HG02763 (cell line): ENCODE measurements around the gene CHSY1.
A peak's percentile ranks its signal among the peaks of the same experiment; 100 is the strongest.

ENCODE experiments used
- ATAC-seq: cut with Tn5 transposase; IDR thresholded peaks from one replicate; pipeline ENCODE4 v1.9.1; 2021; ENCODE audit warnings: mild to moderate bottlenecking, moderate library complexity; ENCODE audit not compliant: unreplicated experiment

Gene CHSY1

DNA sequence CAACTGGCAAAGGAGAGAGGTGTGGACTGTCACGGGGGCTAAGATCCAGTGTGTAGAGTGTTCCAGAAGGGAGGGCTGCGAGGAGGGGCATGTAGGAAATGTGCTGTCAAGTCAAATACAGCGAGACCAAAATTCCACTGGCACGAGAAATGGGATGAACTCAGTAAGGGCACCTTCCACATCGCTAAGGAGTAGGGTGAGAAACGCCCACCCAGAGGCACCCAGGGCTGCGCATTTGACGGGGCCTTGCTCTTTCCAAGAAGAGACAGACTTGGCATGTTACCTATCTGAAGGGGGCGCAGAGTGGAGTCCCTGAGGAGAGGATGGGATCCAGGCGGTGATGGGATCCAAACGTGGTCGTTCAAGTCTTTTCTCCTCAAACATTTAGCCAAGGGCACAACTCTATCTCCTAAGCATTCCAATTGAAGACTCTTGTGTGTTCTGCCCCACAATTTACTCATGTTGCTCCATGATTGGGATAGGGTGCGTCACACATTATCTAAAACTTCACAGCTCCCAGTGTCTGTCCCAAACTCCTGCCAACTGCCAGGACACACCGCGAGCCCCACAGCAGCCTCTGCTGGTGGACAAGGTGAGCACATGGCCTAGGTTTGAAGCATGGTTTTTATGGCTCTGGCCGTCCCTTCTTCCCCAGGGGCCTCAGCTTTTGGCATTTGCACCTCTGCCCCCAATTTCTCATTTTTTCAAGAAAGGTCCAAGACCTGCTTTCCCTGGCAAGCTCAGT is 17.8 kb upstream of the CHSY1 start:
- ATAC-seq: no peak

DNA sequence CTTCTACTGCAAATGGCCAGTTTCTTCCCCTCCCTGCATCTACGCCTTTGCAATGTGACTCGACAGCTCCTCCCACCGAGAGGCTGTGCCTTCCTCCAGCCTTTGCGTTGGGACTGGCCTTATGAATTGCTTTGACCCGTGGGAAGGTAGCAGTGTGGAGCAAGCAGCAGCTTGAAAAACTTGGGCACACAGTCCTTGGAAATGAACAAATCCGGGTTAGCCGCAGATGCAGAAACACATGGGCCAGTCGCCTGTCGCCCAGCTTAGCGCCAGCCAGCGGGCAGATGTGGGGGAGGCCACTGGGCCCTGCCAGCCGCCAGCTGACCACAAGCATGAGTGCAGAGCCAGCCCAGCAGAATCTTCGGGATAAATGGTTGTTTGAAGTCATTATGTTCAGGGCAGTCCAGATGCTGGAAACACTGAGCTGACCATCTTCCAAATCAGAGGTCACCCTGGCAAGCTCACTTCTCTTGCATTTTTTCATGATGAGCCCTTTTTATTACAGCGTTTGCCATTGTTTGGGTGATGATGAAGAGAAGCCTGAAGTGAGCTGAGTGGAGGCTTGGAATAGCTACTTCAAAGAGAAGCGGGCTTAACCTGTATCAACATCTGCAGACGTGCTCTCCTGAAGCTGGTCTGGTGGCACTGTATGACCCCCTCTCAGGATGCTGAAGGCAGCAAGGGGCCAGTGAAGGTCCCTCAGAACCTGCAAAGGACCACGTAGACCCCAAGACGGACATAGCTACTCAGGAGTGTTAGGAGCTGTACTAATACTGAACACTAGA is 15.7 kb upstream of the CHSY1 start:
- no peak for ATAC-seq

DNA sequence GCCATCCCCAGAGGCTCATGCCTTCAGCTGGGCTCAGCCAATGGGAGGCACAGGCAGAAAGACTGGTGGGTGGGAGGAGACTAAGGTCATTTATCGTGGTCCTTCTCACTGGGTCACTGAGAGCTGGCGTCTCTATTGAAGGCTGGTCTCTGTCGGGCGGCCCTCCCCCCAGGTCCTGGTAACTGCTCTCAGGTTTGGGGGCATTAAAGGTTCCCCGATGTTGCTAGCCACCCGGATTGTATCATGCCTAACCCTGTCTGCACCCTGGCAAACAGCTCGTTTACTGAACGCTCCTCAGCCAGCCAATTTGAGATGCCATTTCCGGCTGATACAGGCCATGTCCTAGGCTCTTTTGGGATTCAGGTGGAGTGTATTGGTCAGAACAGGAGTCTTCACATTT is 14.9 kb upstream of the CHSY1 start:
- no peak for ATAC-seq

DNA sequence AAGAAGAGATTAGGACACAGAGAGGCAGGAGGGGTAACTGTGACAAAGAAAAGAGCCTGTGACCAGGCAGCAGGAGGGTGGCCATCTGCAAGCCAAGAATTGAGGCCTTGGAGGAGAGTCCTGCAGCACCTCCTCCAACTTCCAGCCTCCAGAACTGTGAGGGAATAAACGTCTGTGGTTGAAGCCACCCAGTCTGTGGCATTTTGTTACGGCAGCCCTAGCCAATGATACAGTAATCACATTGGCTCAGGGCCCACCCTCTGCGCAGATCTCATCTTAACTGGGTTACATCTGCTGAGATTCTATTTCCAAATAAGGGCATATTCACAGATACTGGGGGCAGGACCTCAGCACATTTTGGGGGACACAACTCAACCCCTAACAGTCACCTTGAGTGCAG is 14.2 kb upstream of the CHSY1 start:
- ATAC-seq: no peak

DNA sequence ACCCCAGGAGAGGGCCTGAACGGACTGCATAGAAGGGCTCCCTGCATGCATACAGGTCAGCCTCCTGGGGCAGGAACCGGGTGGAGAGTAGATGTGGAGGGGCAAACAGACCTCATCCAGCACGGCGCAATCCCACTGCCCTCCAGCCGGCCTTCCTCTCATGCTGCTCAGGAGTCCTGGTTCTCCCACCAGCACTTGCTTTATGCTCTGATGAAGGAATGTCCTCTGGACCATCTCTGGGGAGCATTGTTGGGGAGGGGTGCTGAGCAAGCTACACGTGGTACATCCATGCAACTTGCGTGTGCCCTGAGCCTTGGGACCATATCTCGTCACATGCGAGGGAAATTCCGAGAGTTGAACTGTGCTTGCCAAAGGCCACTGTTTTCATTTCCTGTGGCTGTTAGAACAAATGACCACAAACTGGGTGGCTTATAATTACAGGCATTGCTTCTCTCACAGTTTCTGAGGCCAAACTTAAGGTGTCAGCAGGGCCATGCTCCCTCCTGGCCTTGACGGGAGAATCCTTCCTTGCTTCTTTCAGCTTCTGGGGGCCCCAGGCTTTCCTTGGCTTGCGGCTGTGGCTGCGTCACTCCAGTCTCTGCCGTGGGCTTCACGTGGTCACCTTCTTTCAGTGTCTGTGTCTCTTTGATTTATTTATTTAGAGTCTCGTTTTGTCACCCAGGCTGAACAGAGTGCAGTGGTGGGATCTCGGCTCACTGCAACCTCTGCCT is 13.2 kb upstream of the CHSY1 start:
- ATAC-seq: no peak

DNA sequence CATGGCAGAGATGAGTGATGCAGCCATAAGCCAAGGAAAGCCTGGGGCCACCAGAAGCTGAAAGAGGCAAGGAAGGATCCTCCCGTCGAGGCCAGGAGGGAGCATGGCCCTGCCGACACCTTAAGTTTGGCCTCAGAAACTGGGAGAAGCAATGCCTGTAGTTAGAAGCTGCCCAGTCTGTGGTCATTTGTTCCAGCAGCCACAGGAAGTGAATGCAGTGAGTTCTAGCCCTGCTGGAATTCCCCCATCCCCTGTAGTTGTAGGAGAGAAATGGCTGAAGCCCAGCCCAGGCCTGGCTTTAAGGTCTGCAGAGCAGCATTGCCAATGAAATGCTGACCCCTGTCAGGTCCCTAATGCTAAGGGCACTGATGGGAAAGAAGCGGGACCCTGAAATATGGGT is 12.2 kb upstream of the CHSY1 start:
- ATAC-seq: no peak

DNA sequence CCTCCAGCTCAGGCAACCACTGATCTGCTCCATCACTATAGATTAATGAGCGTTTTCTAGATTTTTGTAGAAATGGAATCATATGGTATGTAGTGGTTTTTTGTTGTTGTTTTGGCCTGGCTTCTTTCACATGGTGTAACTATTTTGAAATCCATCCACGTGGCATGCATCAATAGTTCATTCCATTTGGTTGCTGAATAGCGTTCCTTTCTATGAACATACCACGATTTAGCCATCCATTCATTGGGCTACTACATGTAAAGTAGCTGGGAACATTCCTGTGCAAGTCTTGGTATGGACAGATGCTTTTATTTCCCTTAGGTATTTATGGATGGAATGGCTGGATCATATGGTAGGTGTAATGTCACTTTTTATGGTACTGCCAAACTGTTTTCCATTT is 10.7 kb upstream of the CHSY1 start:
- ATAC-seq: no peak

DNA sequence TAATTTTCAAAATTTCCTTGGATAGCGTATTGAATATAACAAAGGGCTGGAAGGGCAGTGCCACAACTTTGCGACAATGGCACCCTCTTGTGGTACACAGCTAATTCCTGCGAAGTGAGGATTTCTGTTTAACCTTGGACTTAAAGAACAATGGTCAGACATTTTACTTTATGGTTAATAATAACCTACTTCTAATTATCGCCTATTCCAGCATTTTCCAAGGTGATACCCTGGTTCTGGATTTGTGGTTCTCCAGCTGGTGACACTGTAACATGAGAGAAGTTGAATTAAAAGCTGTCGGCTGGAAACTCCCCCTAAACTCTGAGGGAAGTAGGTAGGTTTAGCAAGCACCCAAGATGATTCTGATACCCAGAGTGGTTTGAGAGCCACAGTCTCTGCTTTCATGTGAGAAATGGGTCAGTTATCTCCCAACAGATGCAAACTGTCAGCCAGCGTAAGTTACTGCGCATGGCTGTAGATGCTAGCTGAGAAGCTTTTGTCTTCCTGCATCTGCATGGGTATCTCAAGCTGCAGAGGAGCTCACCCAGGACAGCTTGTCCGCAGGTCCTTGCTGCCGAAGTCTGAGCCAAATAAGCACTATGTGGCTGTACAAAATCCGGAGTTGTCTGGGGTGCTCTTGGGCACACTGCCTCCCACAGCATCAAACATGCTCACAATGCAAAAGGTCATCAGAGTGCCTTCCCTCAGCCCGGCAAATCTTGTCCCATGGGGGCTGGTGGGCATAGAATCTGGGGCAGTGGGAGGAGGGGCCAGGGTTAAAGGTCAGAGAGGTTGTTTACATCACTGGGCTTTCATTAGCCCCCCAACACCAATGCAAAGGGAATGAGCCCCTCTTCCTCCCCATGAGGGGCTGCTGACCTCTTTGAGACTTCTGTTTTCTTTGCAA is 6.6 kb upstream of the CHSY1 start:
- ATAC-seq: no peak

DNA sequence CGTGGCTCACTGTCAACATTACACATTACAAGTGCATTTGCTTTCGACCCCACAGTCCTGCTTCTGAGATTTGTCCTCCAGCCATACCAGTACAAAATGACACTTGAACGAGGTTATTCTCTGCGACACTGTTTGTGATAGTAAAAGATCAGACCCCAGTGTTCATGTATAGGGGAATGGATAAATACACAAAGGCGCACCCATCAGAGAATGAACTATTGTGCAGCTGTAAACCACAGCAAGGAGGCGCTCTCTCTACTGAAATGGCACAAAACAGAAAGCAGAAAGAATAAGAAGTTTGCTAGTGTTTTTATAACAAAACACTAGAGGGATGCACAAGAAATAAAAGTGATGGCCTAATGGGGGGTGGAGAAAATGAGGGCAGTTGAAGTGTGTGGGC is 4.9 kb upstream of the CHSY1 start:
- ATAC-seq: no peak

DNA sequence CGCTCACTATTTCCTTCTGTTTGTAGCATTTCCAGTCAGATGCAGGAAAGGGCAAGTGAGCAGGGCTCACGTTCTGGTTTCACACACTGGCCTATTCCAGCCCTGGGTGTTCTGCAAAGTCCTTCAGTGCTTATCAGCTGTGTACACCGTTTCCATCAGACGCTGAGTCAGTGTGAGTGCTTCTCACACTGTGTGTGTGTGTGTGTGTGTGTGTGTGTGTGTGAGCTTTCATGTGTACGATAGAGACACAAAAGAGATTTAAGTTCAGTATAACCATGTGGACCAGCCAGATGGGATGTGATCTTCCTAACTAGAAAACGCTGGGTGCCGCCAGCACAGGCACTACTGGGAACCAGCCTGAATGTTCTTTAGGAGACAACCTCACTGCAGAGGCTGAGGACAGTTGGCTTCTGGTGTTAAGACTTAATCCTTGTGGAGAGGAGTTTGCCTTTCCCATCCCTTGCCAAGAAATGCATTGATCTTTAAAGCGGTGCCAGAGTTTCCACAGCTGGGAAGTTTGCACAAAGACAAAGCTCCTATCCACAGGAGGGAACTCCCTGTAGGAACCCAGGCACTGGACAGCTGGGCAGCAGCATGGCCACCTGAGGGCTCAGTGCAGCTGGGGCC is 3.9 kb upstream of the CHSY1 start:
- ATAC-seq: no peak

DNA sequence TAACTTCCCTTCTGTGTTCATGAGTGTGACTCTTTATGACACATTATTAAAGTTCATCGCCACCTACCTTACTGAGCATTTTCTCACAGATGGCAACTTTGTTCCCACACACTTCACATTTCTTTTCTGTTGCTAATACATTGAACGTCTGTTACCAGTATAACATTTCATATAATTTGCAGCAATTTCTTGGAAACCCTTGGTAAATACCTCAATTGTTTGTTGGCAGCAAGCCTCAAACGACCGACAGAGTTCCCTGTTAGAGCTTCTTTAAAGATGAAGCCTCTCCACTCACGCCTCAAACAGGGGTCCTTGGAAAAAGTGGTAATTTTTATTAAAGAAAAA is 3.2 kb upstream of the CHSY1 start:
- ATAC-seq: no peak

DNA sequence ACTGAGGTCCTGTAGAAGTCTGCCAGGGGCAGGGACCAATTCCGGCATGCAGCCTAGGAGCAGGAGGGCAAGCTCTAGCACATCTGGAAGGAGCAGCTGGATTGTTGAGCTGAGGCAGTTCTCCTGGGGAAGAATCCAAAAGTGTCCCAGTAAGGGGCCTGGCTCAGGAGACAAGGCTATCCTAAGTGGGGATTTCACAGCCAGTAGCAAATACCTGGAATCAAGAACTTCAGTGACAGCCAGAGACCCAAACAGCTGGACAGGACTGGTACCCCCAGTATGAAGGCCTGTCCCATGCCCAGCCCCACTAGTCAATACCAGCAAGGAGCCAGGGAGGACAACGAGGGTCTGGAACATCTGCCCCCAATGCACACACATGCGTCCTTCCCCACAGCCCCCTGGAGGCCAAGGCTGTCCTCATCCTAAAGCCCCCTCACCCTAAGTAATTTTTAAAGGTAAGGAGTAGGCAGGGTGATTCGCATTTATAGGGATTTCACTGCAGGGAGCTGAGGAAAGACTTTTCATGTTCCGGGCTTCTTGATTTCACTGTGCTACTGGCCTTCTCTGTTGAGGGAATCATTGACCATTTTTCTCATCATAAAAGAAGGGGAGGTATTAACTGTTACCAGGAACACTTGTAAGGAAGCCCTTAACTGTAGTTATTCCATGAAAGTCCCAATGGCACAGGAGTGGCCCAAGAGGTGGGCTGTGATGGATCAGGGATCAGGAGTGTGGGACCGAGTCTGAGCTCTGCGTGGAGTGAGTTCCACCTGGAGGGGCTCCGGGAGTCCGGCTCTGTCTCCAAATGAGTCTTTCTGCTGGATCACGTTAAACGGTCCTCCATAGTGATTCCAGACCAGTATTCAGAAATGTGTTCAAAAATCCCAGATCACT is 2.6 kb upstream of the CHSY1 start:
- no peak for ATAC-seq

DNA sequence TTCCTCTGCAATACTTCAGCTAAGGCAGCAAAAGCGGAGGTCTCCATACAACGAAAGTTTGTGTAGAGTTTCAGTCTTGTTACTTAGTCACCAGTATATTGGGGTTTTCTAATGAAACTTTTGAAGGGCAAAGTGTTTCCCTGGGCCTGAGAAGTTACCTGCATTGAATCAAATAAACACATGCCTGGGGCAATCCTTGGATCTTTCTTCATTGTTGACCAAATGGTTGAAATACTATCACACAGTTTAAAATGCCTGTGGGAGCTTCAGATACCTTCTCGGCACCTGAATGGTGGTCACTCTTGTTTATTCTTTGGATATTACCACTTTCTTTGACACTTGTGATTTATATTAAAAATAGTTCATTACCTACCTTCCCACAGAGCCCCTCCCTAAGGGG is 988 bp upstream of the CHSY1 start:
- no peak for ATAC-seq

DNA sequence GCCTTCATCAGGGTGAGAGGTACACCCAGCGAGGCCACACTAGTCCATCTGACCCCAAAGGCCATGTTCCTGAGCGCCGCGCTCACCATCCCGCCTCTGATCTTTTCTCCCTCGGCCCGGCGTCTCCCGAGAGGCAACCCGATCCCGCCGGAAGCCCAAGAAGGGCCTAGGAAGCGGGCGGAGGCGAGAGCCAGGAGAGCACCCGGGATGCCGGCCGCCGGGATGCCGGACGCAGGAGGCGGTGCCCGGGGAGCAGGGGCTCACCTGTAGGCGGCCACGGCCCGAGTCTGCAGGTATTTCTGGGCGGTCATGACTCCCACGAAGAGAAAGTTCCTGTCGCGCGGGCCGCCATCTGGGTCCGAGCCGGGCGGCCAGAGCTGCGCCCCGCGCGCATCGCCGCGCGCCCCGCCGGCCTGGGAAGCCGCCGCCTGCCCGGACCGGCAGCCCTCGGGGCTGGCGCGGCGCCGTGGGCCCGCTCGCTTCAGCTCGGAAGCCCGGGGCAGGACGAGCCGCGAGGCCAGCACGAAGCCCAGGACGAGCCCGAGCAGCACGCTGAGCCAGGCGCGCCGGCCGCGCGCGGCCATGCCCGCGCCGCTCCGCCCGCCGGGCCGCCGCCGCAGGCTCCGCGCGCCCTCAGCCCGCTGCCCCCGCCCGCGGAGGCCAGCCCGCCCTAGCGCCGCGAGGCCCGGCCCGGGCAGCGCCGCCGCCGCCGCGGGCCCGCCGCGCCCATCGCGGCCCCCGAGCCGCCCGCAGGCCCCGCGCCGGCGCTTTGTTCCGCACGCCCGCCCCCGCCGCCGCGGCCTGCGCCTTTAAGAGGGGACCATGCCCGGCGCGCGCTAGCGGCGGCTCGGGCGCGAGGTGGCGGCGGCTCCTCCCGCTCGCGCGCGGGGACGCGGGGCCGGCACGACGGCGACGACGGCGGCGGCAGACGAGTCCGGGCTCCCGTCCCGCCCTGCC is 697 bp downstream of the CHSY1 start:
- peak; percentile 29 for ATAC-seq

DNA sequence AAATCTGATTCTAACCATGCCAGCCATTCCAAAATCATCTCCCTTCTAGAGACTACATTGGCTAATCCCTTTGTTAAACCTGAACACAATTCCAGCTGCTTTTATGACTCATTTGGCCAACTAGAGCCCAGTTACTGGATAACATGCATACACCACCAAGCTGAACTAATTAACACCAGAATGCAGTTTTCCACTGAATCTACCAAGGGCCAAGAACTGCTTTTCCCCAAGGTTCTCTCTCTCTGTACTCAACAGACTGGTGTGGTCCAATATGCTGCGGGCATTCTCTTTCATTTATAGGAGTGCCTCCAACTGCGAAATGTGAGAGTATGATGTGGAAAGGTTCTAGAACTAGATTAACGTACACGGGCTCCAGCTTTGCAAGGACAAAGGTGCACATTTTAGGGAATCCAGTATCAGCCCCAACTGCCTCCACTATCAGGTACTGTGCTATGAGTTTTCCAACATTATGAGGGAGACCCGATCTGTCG is 1.5 kb downstream of the CHSY1 start:
- no peak for ATAC-seq

DNA sequence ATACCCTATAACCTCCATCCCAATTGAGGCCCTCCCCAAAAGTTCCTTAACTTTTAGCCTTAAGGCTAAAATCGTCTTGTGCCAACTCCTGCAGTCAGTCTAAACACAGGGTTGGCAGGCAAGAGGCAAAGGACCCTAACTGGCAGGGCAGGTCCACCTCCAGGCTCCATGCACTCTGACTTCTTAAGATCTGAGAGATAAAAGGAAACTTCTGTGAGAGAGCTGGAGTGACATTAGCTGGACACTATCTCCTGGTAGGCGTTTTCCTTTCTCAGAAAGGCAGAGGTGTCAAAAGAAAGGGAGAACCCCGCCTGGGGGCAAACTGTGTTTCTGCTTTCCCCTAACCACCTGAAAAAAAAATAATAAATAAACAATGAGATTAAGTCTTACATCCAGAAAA is 3.6 kb downstream of the CHSY1 start:
- no peak for ATAC-seq

DNA sequence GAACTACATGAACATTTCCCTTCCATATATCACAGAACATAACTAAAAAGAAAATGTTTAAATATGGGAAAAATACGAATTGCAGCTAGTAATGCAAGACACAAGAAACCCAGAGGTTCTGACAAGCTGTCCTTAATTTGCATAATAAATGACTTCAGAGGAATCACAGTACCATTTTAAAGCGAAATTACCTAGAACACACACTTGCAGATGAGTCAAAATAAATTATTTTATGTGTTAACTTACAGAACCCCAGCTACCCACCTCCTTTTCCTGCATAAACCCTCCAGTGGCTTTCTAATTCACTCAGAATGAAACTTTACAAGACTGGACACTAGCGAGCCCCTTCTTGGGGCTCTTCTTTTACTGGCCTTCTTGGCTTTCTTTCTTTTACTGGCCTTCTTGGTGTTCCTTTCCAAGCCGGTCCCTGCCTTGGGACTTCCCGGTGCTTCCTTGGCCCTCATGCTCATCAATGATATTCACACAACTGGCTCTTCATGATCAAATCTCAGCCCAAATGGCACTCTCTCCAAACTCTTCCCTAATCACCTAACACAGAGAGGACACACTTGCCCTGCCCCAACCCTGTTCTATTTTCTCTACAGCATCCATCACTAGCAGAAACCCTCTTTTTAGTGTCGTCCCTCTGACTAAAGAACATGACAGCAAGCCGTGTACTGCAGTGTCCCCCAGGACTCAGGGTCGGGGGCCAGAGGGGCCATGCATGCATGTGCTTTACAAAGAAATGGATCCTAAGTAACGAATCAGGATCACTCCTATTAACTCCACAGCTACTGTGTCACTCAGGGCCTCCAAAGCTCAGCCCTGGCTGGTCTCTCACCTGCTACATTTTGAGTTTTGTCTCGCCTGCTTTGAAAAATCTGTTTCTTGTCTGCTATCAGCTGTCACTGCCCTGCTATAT is 4.8 kb downstream of the CHSY1 start:
- ATAC-seq: no peak
